Upper lobe of left lung (tissue), 6 donors: ENCODE results near the gene ELOVL5. TPM values are rescaled to one million over a fixed set of nuclear protein-coding genes. Genes with fewer than 3 reads are reported as not detected.
A peak's percentile ranks its signal among the peaks of the same experiment; 100 is the strongest.

Experiments used
- ATAC-seq, 2 donors: fragments of 200-7000 bp; cut with Tn5 transposase; one replicate each; pipeline ENCODE4 v1.9.1; 2022; ENCODE audit warnings: mild to moderate bottlenecking in 2 of 2, moderate library complexity in 2 of 2; ENCODE audit not compliant: low FRiP score in 2 of 2
- DNase-seq, 2 donors: peaks; one replicate each; pipeline ENCODE4 v3.0.0-alpha.2; 2019 to 2020
- H3K27ac ChIP-seq, 4 donors: fragments of 200-600 bp; sonication (generic); one replicate each; pipeline ENCODE4 v1.5.1; 2016 to 2019
- H3K27me3 ChIP-seq, 4 donors: fragments of 200-600 bp; sonication (generic); one replicate each; pipeline ENCODE4 v1.5.1; 2017 to 2019
- H3K36me3 ChIP-seq, 4 donors: fragments of 200-600 bp; sonication (generic); one replicate each; pipeline ENCODE4 v1.5.1; 2016 to 2019
- H3K4me1 ChIP-seq, 4 donors: fragments of 200-600 bp; sonication (generic); one replicate each; pipeline ENCODE4 v1.5.1; 2018 to 2019
- H3K4me3 ChIP-seq, 4 donors: fragments of 200-600 bp; sonication (generic); one replicate each; pipeline ENCODE4 v1.5.1; 2017 to 2019; ENCODE audit warnings: mild to moderate bottlenecking in 2 of 4, moderate library complexity in 1 of 4
- H3K9me3 ChIP-seq, 4 donors: fragments of 200-600 bp; sonication (generic); one replicate each; pipeline ENCODE4 v1.5.1; 2018 to 2019
- EP300 ChIP-seq, 4 donors: sonication (generic); formaldehyde crosslinking; IDR thresholded peaks; one replicate each; pipeline ENCODE4 v1.5.1; 2017; ENCODE audit warnings: antibody characterized with exemption in 4 of 4, control low read depth in 2 of 4
- POLR2A ChIP-seq, 4 donors: fragments of 450-650 bp; IDR thresholded peaks; one replicate each; pipeline ENCODE4 v1.5.1; 2016 to 2017; ENCODE audit warnings: antibody characterized with exemption in 4 of 4, mild to moderate bottlenecking in 2 of 4
- POLR2AphosphoS5 ChIP-seq, 2 donors: sonication (generic); formaldehyde crosslinking; IDR thresholded peaks; one replicate each; pipeline ENCODE4 v1.5.1; 2017; ENCODE audit warnings: antibody characterized with exemption in 2 of 2
- WGBS, 2 donors: methylation state at CpG; one replicate each; pipeline ENCODE4 v1.1.5; 2017 to 2018; 5-methylcytosine and 5-hydroxymethylcytosine counted together
- total RNA-seq, 6 donors: library from RNA; depleted of rRNA in 4 of 6; stranded (reverse); fragments of >200 nt in 4 of 6; gene quantifications; one replicate each; pipeline versions ENCODE4 v1.1.0 to v1.2.1, GENCODE V29; 2016 to 2021
- TF ChIP-seq, protein P1 (sequence below), 6 experiments: fragments of 450-650 bp in 4 of 6; fragments of 200-600 bp in 2 of 6; sonication (generic) in 2 of 6; IDR thresholded peaks; one replicate each; pipeline ENCODE4 v1.5.1; 2016 to 2019; ENCODE audit warnings: antibody characterized with exemption in 6 of 6
- donor health status: DM: no; HTN: no; CAD: no; lungs with moderate emphysema.
- donor health status: DM: no; HTN: yes; CAD: no; lungs with severe emphysema.

ELOVL5 gene
- total RNA-seq, 6 donors from 2014 or later = 67.1 to 132 (median 81.2) TPM

DNA sequence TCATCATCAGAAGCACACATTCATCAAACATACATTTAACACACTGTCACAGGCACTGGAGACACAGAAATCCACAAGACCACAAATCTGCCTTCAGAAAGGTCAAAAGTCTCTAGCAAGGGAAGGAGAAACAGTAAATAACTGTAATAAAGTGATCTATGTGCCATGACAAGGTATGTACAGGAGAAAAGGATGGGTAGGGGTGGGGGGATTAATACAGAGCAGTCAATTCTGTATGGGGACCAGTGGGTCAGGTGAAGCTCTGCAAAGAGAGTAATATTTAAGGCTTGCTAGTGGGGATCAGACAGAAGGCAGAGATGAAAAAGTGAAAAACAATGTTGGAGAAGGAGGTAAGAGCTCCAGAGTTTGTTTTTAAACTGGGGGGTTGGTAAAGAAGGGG is 32.6 kb downstream of the ELOVL5 start:
- peaks cover 5 to 33% (median 13%) of the 10 kb centered on the region in 4 donors for H3K4me1 ChIP-seq
- no peaks in the 10 kb centered on the region for H3K9me3 ChIP-seq
- ATAC-seq (no peak), DNase-seq (no peak)
- TF ChIP-seq EP300 (IDR thresholded peaks at IDR 0.05) (no peak), POLR2A (IDR thresholded peaks at IDR 0.05) (no peak), POLR2AphosphoS5 (IDR thresholded peaks at IDR 0.05) (no peak)
- no peak overlapping the region for H3K4me3 ChIP-seq
- H3K36me3 ChIP-seq = no peaks in the 10 kb centered on the region
- no peaks in the 10 kb centered on the region for H3K27me3 ChIP-seq
- H3K27ac ChIP-seq = no peak overlapping the region

DNA sequence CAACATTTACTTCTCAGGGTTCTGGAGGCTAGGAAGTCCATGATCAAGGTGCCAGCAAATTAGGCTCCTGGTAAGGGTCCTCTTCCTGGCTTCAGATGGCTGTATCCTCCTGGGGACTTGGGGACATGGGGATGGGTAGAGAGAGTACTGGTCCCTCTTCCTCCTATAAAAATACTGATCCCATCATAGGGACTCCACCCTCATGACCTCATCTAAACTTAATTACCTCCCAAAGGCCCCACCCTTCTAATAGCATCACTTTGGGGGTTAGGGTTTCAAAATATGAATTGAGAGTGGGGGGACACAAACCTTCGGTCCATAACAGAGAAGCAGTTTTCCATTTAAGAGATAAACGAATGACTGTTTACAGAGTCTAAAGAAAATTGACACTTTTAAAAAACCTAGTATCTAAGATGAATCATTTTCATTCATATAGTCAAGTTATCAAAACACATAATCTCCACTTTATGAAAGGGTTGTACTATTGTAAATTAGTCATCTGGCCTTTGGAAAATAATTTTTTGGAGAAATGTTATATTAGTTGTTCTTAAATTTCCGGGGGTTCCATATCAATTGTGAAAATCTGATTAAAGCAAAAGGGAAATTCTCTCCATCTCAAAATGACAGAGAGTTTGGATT is 33.5 kb downstream of the ELOVL5 start:
- Histone ChIP-seq H3K36me3 (no peaks in the 10 kb centered on the region), H3K9me3 (no peaks in the 10 kb centered on the region), H3K27ac (no peak overlapping the region), H3K4me1 (peaks cover 8 to 39% (median 14%) of the 10 kb centered on the region in 4 donors), H3K4me3 (no peak overlapping the region), H3K27me3 (no peaks in the 10 kb centered on the region)
- ATAC-seq = no peak
- TF ChIP-seq, protein P1, sequence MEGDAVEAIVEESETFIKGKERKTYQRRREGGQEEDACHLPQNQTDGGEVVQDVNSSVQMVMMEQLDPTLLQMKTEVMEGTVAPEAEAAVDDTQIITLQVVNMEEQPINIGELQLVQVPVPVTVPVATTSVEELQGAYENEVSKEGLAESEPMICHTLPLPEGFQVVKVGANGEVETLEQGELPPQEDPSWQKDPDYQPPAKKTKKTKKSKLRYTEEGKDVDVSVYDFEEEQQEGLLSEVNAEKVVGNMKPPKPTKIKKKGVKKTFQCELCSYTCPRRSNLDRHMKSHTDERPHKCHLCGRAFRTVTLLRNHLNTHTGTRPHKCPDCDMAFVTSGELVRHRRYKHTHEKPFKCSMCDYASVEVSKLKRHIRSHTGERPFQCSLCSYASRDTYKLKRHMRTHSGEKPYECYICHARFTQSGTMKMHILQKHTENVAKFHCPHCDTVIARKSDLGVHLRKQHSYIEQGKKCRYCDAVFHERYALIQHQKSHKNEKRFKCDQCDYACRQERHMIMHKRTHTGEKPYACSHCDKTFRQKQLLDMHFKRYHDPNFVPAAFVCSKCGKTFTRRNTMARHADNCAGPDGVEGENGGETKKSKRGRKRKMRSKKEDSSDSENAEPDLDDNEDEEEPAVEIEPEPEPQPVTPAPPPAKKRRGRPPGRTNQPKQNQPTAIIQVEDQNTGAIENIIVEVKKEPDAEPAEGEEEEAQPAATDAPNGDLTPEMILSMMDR (IDR thresholded peaks at IDR 0.05) = no peak
- TF ChIP-seq EP300 (IDR thresholded peaks at IDR 0.05) (no peak), POLR2AphosphoS5 (IDR thresholded peaks at IDR 0.05) (no peak), POLR2A (IDR thresholded peaks at IDR 0.05) (no peak)
- no peak for DNase-seq
- WGBS, 2 donors = 73 to 77% methylated on average over 3 of the region's 3 CpGs

DNA sequence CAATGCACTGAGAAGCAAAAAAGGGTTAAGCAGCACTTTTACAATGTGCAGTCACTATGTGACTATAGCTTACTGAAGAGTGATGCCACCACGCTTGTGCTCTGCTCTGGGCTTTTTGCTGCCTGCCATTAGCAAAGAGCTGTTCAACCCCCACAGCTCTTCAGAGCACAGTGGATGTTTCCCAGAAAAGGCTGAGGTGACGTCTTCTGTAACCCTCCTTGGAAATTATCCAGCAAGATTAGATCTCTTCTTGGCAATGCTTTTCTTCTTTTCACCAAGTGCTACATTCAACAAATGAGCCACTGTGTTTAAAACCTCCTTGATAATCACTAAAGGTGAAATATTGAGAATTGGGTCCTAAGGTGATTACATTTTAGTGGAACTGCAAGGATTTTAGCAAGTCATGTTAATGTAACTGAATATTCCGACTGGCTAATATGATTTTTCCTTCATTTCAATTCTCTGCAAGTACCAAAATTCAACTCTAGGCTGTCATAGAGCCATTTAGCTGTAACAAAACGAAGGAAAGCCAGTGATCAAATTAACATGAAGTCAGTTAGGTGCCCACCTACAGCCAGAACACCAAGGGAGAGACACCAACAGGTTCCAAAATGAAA is 34.9 kb downstream of the ELOVL5 start:
- no peak overlapping the region for H3K27ac ChIP-seq
- peak in 1 of 4 donors; percentile 16 for TF ChIP-seq EP300 (IDR thresholded peaks at IDR 0.05)
- TF ChIP-seq POLR2A (IDR thresholded peaks at IDR 0.05) = no peak
- no peak for TF ChIP-seq POLR2AphosphoS5 (IDR thresholded peaks at IDR 0.05)
- TF ChIP-seq, protein P1 (IDR thresholded peaks at IDR 0.05) = no peak
- no peak overlapping the region for H3K4me3 ChIP-seq
- WGBS, 2 donors = 63 to 72% methylated on average over 4 of the region's 4 CpGs
- DNase-seq = no peak
- H3K9me3 ChIP-seq = no peaks in the 10 kb centered on the region
- peaks cover 18 to 52% (median 24%) of the 10 kb centered on the region in 4 donors for H3K4me1 ChIP-seq
- H3K27me3 ChIP-seq = no peaks in the 10 kb centered on the region
- H3K36me3 ChIP-seq = no peaks in the 10 kb centered on the region
- ATAC-seq = no peak

DNA sequence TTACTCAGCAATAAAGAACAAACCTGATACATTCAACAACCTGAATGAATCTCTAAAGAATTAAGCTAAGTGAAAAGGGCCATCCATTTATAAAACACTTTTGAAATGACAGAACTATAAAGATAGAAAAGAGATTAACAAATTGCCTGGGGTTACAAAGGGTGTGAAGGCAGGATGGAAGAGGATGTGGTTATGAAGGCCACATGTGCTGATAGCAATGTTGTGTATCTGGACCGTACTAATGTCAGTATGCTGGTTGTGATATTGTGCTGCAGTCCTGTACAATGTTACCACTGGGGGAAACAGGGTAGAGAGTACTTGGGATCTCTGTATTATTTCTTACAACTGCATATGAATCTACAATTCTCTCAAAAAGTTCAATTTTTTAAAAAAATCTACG is 36.4 kb downstream of the ELOVL5 start:
- TF ChIP-seq EP300 (IDR thresholded peaks at IDR 0.05) (no peak), POLR2A (IDR thresholded peaks at IDR 0.05) (no peak), POLR2AphosphoS5 (IDR thresholded peaks at IDR 0.05) (no peak)
- TF ChIP-seq, protein P1 (IDR thresholded peaks at IDR 0.05) = no peak
- H3K4me3 ChIP-seq = no peak overlapping the region
- H3K9me3 ChIP-seq = no peaks in the 10 kb centered on the region
- DNase-seq (no peak), ATAC-seq (no peak)
- H3K4me1 ChIP-seq = peaks cover 31 to 67% (median 36%) of the 10 kb centered on the region in 4 donors
- no peaks in the 10 kb centered on the region for H3K36me3 ChIP-seq
- H3K27ac ChIP-seq = no peak overlapping the region
- no peaks in the 10 kb centered on the region for H3K27me3 ChIP-seq
- 63 to 71% methylated on average over 2 of the region's 2 CpGs for WGBS, 2 donors

DNA sequence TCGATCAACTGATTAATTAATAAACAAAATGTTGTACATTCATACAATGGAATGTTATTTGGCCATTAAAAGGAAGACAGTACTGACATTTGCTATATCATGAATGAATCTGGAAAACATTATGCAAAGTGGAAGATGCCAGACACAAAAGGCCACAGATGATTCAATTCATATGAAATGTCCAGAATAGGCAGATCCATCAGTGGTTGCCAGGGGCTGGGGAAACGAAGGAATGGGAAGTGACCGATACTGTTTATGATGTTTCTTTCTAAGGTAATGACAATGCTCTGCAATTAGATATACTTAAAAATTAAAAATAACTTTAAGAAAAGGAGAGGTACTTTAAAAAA is 37.2 kb downstream of the ELOVL5 start:
- Histone ChIP-seq H3K4me1 (peaks cover 34 to 75% (median 42%) of the 10 kb centered on the region in 4 donors), H3K4me3 (no peak overlapping the region), H3K9me3 (no peaks in the 10 kb centered on the region), H3K36me3 (no peaks in the 10 kb centered on the region), H3K27ac (no peak overlapping the region), H3K27me3 (no peaks in the 10 kb centered on the region)
- ATAC-seq = no peak
- 87 to 92% methylated on average over 3 of the region's 3 CpGs for WGBS, 2 donors
- no peak for DNase-seq
- no peak for TF ChIP-seq POLR2AphosphoS5 (IDR thresholded peaks at IDR 0.05)
- no peak for TF ChIP-seq EP300 (IDR thresholded peaks at IDR 0.05)
- no peak for TF ChIP-seq POLR2A (IDR thresholded peaks at IDR 0.05)
- TF ChIP-seq, protein P1 (IDR thresholded peaks at IDR 0.05) = no peak
